SK-N-MC (cell line): ENCODE data around the gene SINHCAF.

Source experiments
- EZH2 ChIP-seq: fragments of 200-600 bp; sonication (generic); IDR thresholded peaks from one replicate; pipeline ENCODE4 v1.6.1; 2017; ENCODE audit warnings: antibody characterized with exemption
- POLR2AphosphoS5 ChIP-seq: IDR thresholded peaks from 2 replicates; pipeline ENCODE4 v1.6.1; 2012; ENCODE audit warnings: mild to moderate bottlenecking, low read depth, low read length, borderline replicate concordance

DNA sequence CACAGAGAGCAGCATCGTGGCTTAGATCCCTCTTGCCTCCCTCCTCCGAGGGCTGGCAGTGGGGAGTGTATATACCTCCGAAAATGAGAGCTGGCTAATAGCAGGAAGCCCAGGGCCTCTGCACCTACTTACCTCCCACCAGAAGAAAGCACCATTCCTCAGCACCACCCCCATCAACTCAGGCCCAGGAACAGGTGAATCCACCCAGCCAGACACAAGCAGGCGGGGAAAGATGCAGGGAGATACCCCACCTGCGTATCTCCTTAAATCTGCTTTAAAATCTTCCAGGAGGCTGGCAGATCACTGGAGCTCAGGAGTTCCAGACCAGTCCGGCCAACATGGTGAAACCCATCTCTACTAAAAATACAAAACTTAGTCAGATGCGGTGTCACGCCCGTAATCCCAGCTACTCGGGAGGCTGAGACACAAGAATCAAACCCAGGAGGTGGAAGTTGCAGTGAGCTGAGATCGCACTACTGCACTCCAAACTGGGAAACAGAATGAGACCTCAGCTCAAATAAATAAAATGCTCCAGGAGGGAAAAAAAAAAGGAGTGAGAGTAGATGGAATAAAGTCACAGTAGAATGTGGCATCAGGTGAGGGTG is 93.5 kb downstream of the SINHCAF start:
- no peak for TF ChIP-seq POLR2AphosphoS5
- TF ChIP-seq EZH2: no peak
